Measurements from ENCODE around the gene KDM5C. TPM values are rescaled to one million over a fixed set of nuclear protein-coding genes. Genes with fewer than 3 reads are reported as not detected.

The KDM5C gene
- total RNA-seq, 1 donor from 2014 or later, result 124 TPM

GRCh38 chrX:53262189-53262917 is 37.3 kb upstream of the KDM5C start:
- peaks cover 2% of the 10 kb centered on the region for H3K9me3 Mint-ChIP-seq (ENCODE audit: unreplicated experiment)
- H3K27ac Mint-ChIP-seq (ENCODE audit: unreplicated experiment), result peak overlapping the region; percentile 28
- peaks cover 6% of the 10 kb centered on the region for H3K4me1 Mint-ChIP-seq (ENCODE audit: low read depth, unreplicated experiment)
- peak overlapping the region; percentile 15 for H3K4me3 Mint-ChIP-seq (ENCODE audit: unreplicated experiment)
- no peak for DNase-seq
- H3K36me3 Mint-ChIP-seq (ENCODE audit: unreplicated experiment), result no peaks in the 10 kb centered on the region
- TF ChIP-seq, protein P1, sequence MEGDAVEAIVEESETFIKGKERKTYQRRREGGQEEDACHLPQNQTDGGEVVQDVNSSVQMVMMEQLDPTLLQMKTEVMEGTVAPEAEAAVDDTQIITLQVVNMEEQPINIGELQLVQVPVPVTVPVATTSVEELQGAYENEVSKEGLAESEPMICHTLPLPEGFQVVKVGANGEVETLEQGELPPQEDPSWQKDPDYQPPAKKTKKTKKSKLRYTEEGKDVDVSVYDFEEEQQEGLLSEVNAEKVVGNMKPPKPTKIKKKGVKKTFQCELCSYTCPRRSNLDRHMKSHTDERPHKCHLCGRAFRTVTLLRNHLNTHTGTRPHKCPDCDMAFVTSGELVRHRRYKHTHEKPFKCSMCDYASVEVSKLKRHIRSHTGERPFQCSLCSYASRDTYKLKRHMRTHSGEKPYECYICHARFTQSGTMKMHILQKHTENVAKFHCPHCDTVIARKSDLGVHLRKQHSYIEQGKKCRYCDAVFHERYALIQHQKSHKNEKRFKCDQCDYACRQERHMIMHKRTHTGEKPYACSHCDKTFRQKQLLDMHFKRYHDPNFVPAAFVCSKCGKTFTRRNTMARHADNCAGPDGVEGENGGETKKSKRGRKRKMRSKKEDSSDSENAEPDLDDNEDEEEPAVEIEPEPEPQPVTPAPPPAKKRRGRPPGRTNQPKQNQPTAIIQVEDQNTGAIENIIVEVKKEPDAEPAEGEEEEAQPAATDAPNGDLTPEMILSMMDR (IDR thresholded peaks at IDR 0.05; ENCODE audit: partially characterized antibody, unreplicated experiment), result no peak
- peaks cover 4% of the 10 kb centered on the region for H3K27me3 Mint-ChIP-seq (ENCODE audit: unreplicated experiment)

GRCh38 chrX:53261355-53261972 is 36.5 kb upstream of the KDM5C start:
- H3K27me3 Mint-ChIP-seq (ENCODE audit: unreplicated experiment), result peaks cover 4% of the 10 kb centered on the region
- no peak overlapping the region for H3K4me3 Mint-ChIP-seq (ENCODE audit: unreplicated experiment)
- no peak for DNase-seq
- H3K9me3 Mint-ChIP-seq (ENCODE audit: unreplicated experiment), result peaks cover 2% of the 10 kb centered on the region
- TF ChIP-seq, protein P1 (IDR thresholded peaks at IDR 0.05; ENCODE audit: partially characterized antibody, unreplicated experiment), result no peak
- peaks cover 6% of the 10 kb centered on the region for H3K4me1 Mint-ChIP-seq (ENCODE audit: low read depth, unreplicated experiment)
- no peaks in the 10 kb centered on the region for H3K36me3 Mint-ChIP-seq (ENCODE audit: unreplicated experiment)
- no peak overlapping the region for H3K27ac Mint-ChIP-seq (ENCODE audit: unreplicated experiment)

DNA sequence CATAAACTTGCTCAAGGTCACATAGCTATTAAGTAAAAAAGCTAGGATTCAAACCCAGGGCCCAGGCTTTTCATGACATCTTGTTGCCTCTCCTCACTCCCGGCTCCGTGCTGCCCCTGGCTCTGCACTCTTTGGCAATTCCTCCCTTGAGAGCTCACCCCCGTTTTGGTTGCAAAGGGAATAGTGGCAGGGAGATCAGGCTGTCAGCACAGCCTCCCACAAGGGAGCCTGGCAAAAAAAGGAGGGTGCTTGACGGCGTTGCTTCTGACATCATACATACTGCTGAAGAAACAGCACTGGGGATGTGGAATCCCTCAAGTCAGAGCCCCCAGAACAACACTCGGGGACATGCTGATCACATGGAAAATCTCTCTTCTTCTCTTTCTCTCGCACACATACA is 35.8 kb upstream of the KDM5C start:
- H3K4me1 Mint-ChIP-seq (ENCODE audit: low read depth, unreplicated experiment), result peaks cover 3% of the 10 kb centered on the region
- H3K36me3 Mint-ChIP-seq (ENCODE audit: unreplicated experiment), result no peaks in the 10 kb centered on the region
- TF ChIP-seq, protein P1 (IDR thresholded peaks at IDR 0.05; ENCODE audit: partially characterized antibody, unreplicated experiment), result no peak
- H3K27me3 Mint-ChIP-seq (ENCODE audit: unreplicated experiment), result peaks cover 4% of the 10 kb centered on the region
- no peak overlapping the region for H3K27ac Mint-ChIP-seq (ENCODE audit: unreplicated experiment)
- no peak overlapping the region for H3K4me3 Mint-ChIP-seq (ENCODE audit: unreplicated experiment)
- peaks cover 2% of the 10 kb centered on the region for H3K9me3 Mint-ChIP-seq (ENCODE audit: unreplicated experiment)
- DNase-seq, result no peak

DNA sequence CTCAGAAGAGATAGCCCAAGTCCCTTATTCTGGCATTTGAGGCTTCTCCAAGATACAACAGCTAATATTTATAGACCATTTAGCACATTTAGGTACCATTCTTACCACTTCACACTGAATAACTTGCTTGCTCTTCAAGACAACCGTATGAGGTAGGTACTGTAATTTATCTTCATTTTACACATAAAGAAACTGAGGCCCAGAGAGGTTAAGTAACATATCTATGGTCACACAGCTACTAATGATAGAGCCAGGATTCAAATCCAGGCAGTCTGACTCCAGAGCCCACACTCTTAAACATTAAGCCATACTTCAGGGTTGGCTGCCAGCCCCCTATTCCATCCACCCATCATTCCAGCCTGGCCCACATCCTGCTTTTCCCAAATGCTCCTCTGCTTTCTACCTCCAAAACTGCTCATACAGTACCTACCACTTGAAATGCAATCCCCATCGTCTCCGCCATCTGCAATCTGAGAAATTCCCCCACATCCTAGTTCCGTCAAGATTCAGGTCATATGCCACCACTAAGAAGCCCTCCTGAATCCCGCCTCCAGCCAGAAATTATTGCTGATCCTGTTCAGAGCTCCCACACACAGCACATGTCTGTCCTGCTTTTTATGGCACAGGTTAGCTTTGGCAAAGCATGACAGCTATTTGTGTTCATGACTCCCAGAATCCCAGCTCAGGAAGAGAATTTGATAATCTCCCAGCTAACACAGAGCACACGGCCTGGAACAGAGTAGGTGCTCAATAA is 32.8 kb upstream of the KDM5C start:
- Mint-ChIP-seq H3K4me3 (ENCODE audit: unreplicated experiment) (no peak overlapping the region), H3K27ac (ENCODE audit: unreplicated experiment) (no peak overlapping the region), H3K9me3 (ENCODE audit: unreplicated experiment) (no peaks in the 10 kb centered on the region), H3K36me3 (ENCODE audit: unreplicated experiment) (no peaks in the 10 kb centered on the region), H3K4me1 (ENCODE audit: low read depth, unreplicated experiment) (peaks cover 3% of the 10 kb centered on the region), H3K27me3 (ENCODE audit: unreplicated experiment) (peaks cover 3% of the 10 kb centered on the region)
- DNase-seq, result no peak
- TF ChIP-seq, protein P1 (IDR thresholded peaks at IDR 0.05; ENCODE audit: partially characterized antibody, unreplicated experiment), result no peak

Measured in glutamatergic neuron (in vitro differentiated cells).